ENCODE measurements around the gene GPX2.

DNA sequence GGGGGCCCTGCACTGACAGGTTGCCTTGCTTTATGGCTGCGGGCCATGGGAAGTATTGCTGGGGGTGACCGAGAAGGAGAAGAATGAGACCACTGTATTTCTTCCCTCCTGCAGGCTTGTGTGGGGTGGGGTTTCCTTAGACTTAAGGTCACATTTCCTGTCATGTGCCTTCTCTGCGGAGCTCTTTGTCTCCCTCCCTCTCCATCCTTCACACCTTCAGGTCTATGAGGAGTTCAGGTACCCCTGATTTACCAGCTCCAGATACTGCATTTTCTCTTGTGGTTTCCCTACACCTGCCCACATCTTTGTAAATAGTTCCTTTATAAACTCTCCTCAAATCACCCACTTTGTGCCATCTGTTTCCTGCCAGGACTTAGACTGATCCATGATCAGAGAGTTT lies 47.8 kb upstream of the GPX2 start:
- TF ChIP-seq POLR2A (IDR thresholded peaks at IDR 0.05) (no peak), CTCF (IDR thresholded peaks at IDR 0.05) (no peak)

Data from Peyer's patch (tissue), 4 donors.